K562 (cell line): ENCODE data around the gene STK33. TPM values are rescaled to one million over a fixed set of nuclear protein-coding genes. Genes with fewer than 3 reads are reported as not detected.

Source experiments
- ATAC-seq: fragments of 200-7000 bp; cut with Tn5 transposase; 3 replicates; pipeline ENCODE4 v1.9.1; 2020; ENCODE audit warnings: moderate library complexity
- BruUV-seq: library from RNA; stranded (reverse); fragments of 400-500 nt; replicated peaks from 2 replicates; lab custom pipeline; 2021; lab: Mats Ljungman, UMichigan
- CTCF ChIA-PET: fragments of 300-600 bp; formaldehyde crosslinking; extraction: SDS; loops from one replicate; lab custom pipeline; 2021; ENCODE audit warnings: low intra/inter-chr PET ratio; lab: Yijun Ruan, JAX
- POLR2A ChIA-PET: fragments of 300-600, 350-650 bp; sonication (Branson Sonifier 250); formaldehyde crosslinking; extraction: SDS; loops from one replicate; lab custom pipeline; 2021; ENCODE audit warnings: antibody characterized with exemption, inconsistent platforms; lab: Yijun Ruan, JAX
- DNase-seq, 4 experiments: peaks; one replicate each; pipeline versions ENCODE4 v3.0.0 to v3.0.0-alpha.2; 2011 to 2018; ENCODE audit warnings: low spot score in 3 of 4, mixed read lengths in 3 of 4; ENCODE audit errors: extremely low read depth in 1 of 4
- FAIRE-seq: peaks from 2 replicates; lab custom pipeline; 2011; peaks lifted over from hg19 to GRCh38; lab: Jason Lieb, UNC
- H2AFZ ChIP-seq: 2 replicates; pipeline ENCODE4 v1.6.0; 2011; ENCODE audit warnings: low read depth, low read length, control low read depth, inconsistent platforms
- H3K27ac ChIP-seq: fragments of 200-600 bp; 3 replicates; pipeline ENCODE4 v1.8.0; 2011; ENCODE audit warnings: low read depth, mild to moderate bottlenecking, control low read depth, inconsistent platforms, low read length, moderate library complexity, mixed read lengths; ENCODE audit errors: extremely low read depth
- H3K27me3 ChIP-seq, 2 experiments: fragments of 300-600 bp in 1 of 2; 2 replicates in 1 of 2; 3 replicates in 1 of 2; pipeline versions ENCODE4 v1.6.0 to v1.8.0; 2011; ENCODE audit warnings: inconsistent platforms in 2 of 2, low read length in 2 of 2, mild to moderate bottlenecking in 1 of 2, mixed read lengths in 1 of 2, moderate library complexity in 1 of 2; ENCODE audit not compliant: control insufficient read depth in 2 of 2, insufficient read depth in 2 of 2
- H3K36me3 ChIP-seq: fragments of 300-600 bp; 3 replicates; pipeline ENCODE4 v1.8.0; 2011; ENCODE audit warnings: mild to moderate bottlenecking, low read length, inconsistent platforms; ENCODE audit not compliant: control insufficient read depth, insufficient read depth
- H3K4me1 ChIP-seq, 2 experiments: fragments of 200-600 bp in 1 of 2; replicated peaks in 1 of 2; 2 replicates in 1 of 2; 3 replicates in 1 of 2; pipeline versions ENCODE4 v1.5.1 to v1.8.0; 2011; ENCODE audit warnings: inconsistent platforms in 2 of 2, low read length in 2 of 2, mild to moderate bottlenecking in 1 of 2, mixed read lengths in 1 of 2, moderate library complexity in 1 of 2; ENCODE audit not compliant: control insufficient read depth in 2 of 2, insufficient read depth in 2 of 2
- H3K4me2 ChIP-seq: 2 replicates; pipeline ENCODE4 v1.6.1; 2011; ENCODE audit warnings: low read length, control low read depth, inconsistent platforms, mixed read lengths; ENCODE audit not compliant: insufficient read depth
- H3K4me3 ChIP-seq: fragments of 200-600 bp; sonication (generic), shearing (Covaris generic); 2 replicates; pipeline ENCODE4 v1.5.1; 2016; ENCODE audit warnings: control low read depth, inconsistent platforms
- H3K79me2 ChIP-seq: fragments of 200-600 bp; 3 replicates; pipeline ENCODE4 v1.8.0; 2011; ENCODE audit warnings: low read length, inconsistent platforms; ENCODE audit not compliant: control insufficient read depth, insufficient read depth
- H3K9ac ChIP-seq, 2 experiments: 2 replicates each; pipeline versions ENCODE4 v1.6.0 to v1.6.1; 2011; ENCODE audit warnings: low read depth in 2 of 2, low read length in 2 of 2, control low read depth in 1 of 2, inconsistent platforms in 1 of 2, mild to moderate bottlenecking in 1 of 2, mixed read lengths in 1 of 2; ENCODE audit not compliant: insufficient read depth in 1 of 2
- H3K9me1 ChIP-seq: one replicate; pipeline ENCODE4 v1.6.0; 2011; ENCODE audit warnings: inconsistent platforms, mild to moderate bottlenecking, low read length, moderate library complexity; ENCODE audit not compliant: control insufficient read depth, insufficient read depth
- H3K9me3 ChIP-seq: replicated peaks from 2 replicates; pipeline ENCODE4 v1.5.1; 2011; ENCODE audit warnings: low read depth, low read length, inconsistent platforms; ENCODE audit not compliant: control insufficient read depth, insufficient read depth
- H4K20me1 ChIP-seq: replicated peaks from 2 replicates; pipeline ENCODE4 v1.6.1; 2011; ENCODE audit warnings: low read length, inconsistent platforms, mixed read lengths; ENCODE audit not compliant: control insufficient read depth, insufficient read depth
- CEBPB ChIP-seq: fragments of 450-650 bp; IDR thresholded peaks from 2 replicates; pipeline ENCODE4 v1.6.1; 2016; ENCODE audit warnings: missing genetic modification characterization, missing compliant biosample characterization
- EP400 ChIP-seq: fragments of 450-650 bp; IDR thresholded peaks from 2 replicates; pipeline ENCODE4 v1.6.1; 2017; ENCODE audit warnings: antibody characterized with exemption, mild to moderate bottlenecking, moderate library complexity
- RBM39 ChIP-seq: fragments of 200-400 bp; formaldehyde crosslinking; optimal IDR thresholded peaks from 2 replicates; pipeline ENCODE3; 2018; ENCODE audit warnings: low read depth, low read length
- TAF1 ChIP-seq: IDR thresholded peaks from 2 replicates; pipeline ENCODE4 v1.6.1; 2011; ENCODE audit warnings: mild to moderate bottlenecking, low read length, moderate library complexity; ENCODE audit not compliant: insufficient read depth, control insufficient read depth, severe bottlenecking; ENCODE audit errors: extremely low read depth
- ZFP36 ChIP-seq: fragments of 150-350 bp; IDR thresholded peaks from 2 replicates; pipeline ENCODE4 v1.6.1; 2018; ENCODE audit warnings: low read length, low read depth; ENCODE audit not compliant: partially characterized antibody
- ZNF507 ChIP-seq: conservative IDR thresholded peaks from 2 replicates; pipeline ENCODE4 v1.6.1; 2017; ENCODE audit warnings: missing genetic modification characterization, missing compliant biosample characterization
- in situ Hi-C: fragments of 300-500 bp; cut with MboI; formaldehyde crosslinking; loops from 4 replicates; pipeline ENCODE4 v1.15.0; 2018; ENCODE audit warnings: inconsistent platforms, mixed read lengths
- intact Hi-C: fragments of 100-400 bp; cut with micrococcal nuclease; formaldehyde crosslinking; loops from 2 replicates; pipeline ENCODE4 v1.14.2; 2022
- polyA plus RNA-seq, 8 experiments: library from polyadenylated mRNA; depleted of rRNA in 4 of 8; stranded (reverse) in 5 of 8; unstranded in 3 of 8; fragments of >200 nt; fragmentation: Nextera tagmentation in 2 of 8; fragmentation: Illumina TruSeq in 1 of 8; extraction: Ambion mirVana in 2 of 8; extraction: Trizol in 1 of 8; gene quantifications; 2 replicates each; pipeline versions ENCODE4 v1.2.1 to v1.2.3, GENCODE V29; 2011 to 2014; ENCODE audit warnings: inconsistent platforms in 1 of 8, missing spikeins in 1 of 8
- total RNA-seq, 7 experiments: library from RNA; depleted of rRNA in 6 of 7; stranded (reverse); fragments of >200 nt in 6 of 7; fragmentation: Illumina TruSeq in 2 of 7; extraction: Trizol in 2 of 7; gene quantifications; 2 replicates each; pipeline versions ENCODE4 v1.2.1 to v1.2.3, GENCODE V29; 2011 to 2021; ENCODE audit warnings: low replicate concordance in 1 of 7
- TF ChIP-seq, protein P1 (sequence below): fragments of 150-350 bp; conservative IDR thresholded peaks from 2 replicates; pipeline ENCODE4 v1.6.1; 2014; ENCODE audit warnings: low read length

The STK33 gene
- total and polyA plus RNA-seq, 9 of the 15 experiments (the other 6 are each of a cell fraction or from before 2014, with no cell fraction given), result not detected

DNA sequence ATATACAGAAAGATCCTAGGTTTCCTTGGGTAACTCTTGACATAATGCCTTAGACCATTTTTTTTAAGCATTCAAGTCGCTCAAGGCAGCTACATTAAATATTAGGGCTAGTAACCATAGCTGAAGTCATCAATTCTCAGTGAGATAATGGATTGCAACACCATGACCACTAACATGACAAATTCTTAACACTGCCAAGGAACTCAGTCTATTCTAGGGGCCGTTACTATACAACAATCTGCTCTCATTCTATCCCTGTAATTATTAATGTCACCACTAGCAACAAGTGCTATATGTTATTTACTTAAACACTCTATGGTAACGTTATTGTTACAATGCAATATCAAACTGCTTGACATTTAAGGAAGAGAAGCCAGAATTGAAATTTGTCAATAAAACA, 3.2 kb upstream of the STK33 start (continued):
- TF ChIP-seq RBM39 (no peak), CEBPB (tag) (peak; percentile 50), EP400 (no peak), TAF1 (no peak)
- TF ChIP-seq, protein P1, sequence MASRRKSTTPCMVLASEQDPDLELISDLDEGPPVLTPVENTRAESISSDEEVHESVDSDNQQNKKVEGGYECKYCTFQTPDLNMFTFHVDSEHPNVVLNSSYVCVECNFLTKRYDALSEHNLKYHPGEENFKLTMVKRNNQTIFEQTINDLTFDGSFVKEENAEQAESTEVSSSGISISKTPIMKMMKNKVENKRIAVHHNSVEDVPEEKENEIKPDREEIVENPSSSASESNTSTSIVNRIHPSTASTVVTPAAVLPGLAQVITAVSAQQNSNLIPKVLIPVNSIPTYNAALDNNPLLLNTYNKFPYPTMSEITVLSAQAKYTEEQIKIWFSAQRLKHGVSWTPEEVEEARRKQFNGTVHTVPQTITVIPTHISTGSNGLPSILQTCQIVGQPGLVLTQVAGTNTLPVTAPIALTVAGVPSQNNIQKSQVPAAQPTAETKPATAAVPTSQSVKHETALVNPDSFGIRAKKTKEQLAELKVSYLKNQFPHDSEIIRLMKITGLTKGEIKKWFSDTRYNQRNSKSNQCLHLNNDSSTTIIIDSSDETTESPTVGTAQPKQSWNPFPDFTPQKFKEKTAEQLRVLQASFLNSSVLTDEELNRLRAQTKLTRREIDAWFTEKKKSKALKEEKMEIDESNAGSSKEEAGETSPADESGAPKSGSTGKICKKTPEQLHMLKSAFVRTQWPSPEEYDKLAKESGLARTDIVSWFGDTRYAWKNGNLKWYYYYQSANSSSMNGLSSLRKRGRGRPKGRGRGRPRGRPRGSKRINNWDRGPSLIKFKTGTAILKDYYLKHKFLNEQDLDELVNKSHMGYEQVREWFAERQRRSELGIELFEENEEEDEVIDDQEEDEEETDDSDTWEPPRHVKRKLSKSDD, result no peak

DNA sequence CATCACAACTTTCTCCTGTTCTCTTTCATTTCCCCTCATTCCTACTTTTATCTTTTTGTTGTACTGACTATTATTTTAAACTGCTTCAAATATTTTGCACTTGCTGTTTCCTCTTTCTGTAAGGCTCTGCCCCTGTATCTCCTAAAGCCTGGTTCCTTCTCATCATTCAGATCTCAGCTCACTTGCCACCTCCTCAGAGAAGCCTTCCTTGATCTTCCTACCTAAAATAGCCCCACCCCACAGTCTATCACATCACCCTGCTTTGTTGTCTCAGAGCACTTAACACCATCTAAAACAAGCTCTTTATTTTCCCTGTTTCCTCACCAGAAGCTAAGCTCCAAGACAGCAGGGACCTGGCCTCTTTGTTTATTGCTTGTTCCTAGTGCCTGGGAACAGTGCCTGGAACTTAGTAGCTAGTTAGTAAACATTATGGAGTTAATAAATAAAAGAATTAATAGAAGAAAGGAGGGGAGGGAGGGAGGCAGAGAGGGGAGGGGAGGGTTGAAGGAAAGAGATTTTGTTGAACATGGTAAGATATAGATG, 2.5 kb upstream of the STK33 start:
- Histone ChIP-seq H3K4me1 (peaks cover 0 to 7% of the 10 kb centered on the region in 2 experiments; a peak in 2 of 5 replicates), H3K4me3 (no peak overlapping the region), H3K9me1 (no peaks in the 10 kb centered on the region), H3K27me3 (peaks cover 19 to 28% of the 10 kb centered on the region in 2 experiments), H3K9ac (no peak overlapping the region), H3K9me3 (no peaks in the 10 kb centered on the region), H3K4me2 (no peak overlapping the region), H4K20me1 (no peaks in the 10 kb centered on the region)
- no TSS peak for BruUV-seq
- POLR2A ChIA-PET, result interaction anchor here (0.8 to 0.9 kb wide), 2 partner anchors 12 to 415 kb away, joined by 3 read pairs; no protein-coding TSS in a partner anchor
- CTCF ChIA-PET, result no interaction called here
- FAIRE-seq, result no peak
- intact Hi-C loops (no loop called here), in situ Hi-C loops (no loop called here)
- DNase-seq, result no peak
- TF ChIP-seq ZNF507 (tag) (no peak), ZFP36 (peak; percentile 64)
- TF ChIP-seq, all 486 proteins: peak for 1
- H3K79me2 ChIP-seq, result no peaks in the 10 kb centered on the region
- ATAC-seq, result no peak
- H3K36me3 ChIP-seq, result no peaks in the 10 kb centered on the region
- H3K27ac ChIP-seq, result no peak overlapping the region
- H2AFZ ChIP-seq, result no peak overlapping the region
